Tongue (tissue), 2 donors: ENCODE measurements around the gene HGFAC. TPM values are rescaled to one million over a fixed set of nuclear protein-coding genes. Genes with fewer than 3 reads are reported as not detected.
A peak's percentile ranks its signal among the peaks of the same experiment; 100 is the strongest.

Experiments used
- DNase-seq: peaks from one replicate; pipeline ENCODE4 v3.0.0-alpha.2; 2015
- total RNA-seq: library from RNA; depleted of rRNA; stranded (reverse); fragments of >200 nt; gene quantifications from one replicate; pipeline ENCODE4 v1.2.3, GENCODE V29; 2014

The HGFAC gene
- total RNA-seq, 1 donor from 2014 or later = not detected

DNA sequence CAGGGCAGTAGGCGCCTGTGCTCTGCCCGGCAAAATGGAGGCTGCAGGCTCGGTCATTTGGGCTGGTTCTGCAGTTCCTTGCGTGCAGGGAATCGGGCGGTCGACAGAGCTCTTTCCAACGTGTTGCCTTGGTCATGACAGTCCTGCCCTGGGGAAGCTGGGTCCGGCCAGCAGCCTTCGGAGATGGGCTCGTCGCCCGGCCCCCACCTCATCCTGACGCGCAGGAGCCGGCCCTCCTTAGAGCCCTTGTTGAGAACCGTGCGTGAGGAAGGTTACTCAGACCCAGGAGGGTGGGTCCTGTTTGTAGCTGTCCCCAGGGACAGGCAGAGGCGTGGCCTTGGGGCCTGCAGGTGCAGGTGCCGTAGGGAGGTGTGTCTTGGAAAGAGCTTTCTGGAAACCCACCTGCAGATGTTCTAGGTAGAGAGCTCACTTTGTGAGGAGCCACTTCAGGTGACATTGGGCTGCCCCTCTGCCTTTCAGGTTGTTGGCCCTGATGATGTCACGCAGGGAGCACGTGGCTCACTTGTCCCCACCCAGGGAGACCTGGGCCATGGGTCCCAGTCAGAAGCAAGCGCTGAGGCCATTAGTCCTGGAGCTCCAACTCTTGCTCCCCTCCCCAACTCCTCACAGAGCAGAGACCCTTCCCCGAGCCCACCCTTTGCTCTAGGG is 15.2 kb upstream of the HGFAC start:
- no peak for DNase-seq

DNA sequence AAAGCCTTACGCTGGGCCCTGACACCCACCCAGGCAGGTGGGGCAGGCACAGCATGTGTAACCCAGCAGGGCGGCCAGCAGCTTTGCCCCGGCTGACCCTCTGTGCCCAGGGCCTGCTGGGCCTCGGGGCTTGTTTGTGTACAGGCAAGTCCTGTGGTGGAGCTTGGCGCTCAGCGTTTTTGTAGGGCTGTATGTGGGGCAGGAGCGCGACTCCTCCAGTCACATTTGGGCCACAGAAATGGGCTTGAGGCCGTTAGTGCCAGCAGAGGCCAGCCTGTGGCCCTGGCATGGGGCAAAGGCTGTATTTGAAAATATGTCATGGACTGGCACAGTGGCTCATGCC is 14.7 kb upstream of the HGFAC start:
- no peak for DNase-seq

DNA sequence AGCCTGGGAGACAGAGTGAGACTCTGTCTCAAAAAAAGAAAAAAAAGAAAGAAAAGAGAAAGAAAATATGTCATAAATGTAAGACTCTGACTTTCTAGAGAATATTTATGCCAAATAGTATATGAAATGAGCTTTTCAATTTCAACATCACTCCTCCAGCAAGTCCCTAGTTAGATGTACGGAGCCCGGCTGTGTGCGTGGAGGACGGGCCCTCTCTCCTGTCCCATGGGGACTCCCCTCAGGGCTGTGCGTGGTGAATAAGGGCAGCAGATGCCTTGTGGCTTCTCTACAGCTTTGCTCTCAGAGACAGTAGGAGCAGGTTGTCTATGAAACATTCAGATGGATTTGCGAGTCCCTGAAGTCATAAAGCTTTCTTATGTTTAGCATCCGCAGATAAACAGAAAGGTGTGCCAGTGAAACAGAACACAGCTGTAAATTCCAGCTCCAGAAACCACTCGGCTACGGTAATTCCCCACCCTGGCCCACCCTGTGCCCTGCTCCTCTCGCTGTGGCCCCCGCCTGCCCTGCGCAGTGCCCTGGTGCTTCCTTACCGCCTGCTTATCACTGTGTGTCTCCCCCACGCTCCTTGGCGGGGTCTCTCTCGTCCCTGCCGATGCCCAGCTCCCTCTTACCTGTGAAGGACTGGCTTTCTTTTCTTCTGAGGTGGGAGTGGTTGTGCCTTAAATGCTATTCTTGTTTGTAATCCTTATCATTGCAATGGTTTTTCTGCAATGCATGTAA is 13.9 kb upstream of the HGFAC start:
- DNase-seq = no peak

DNA sequence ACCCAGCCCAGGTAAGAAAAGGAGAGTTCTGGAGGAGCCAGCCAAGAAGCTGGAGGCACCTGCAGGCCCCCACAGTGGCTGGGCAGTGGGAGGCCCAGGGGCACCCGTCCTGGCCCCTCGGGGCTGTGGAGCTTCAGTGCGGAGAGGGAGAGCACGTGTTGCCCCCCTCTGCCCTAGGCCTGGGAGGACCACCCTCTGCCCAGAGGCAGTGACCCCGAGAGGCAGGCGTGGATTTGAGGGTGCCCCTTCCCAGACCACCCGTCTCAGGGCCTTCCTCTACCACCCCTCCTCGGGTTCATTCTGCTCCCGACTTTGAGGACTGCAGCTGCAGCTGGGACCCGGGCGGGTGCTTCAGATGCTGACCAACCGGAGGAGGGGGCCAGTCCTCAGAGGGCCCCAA is 12.1 kb upstream of the HGFAC start:
- no peak for DNase-seq

DNA sequence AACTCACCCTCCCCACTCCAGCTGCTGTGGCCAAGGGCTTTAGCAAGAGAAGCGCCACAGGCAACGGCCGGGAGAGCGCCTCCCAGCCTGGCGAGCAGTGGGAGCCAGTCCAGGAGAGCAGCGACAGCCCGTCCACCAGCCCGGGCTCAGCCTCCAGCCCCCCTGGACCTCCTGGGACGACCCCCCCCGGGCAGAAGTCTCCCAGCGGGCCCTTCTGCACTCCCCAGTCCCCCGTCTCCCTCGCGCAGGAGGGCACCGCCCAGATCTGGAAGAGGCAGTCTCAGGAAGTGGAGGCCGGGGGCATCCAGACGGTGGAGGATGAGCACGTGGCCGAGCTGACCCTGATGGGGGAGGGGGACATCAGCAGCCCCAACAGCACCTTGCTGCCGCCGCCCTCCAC is 11.2 kb upstream of the HGFAC start:
- DNase-seq = no peak

DNA sequence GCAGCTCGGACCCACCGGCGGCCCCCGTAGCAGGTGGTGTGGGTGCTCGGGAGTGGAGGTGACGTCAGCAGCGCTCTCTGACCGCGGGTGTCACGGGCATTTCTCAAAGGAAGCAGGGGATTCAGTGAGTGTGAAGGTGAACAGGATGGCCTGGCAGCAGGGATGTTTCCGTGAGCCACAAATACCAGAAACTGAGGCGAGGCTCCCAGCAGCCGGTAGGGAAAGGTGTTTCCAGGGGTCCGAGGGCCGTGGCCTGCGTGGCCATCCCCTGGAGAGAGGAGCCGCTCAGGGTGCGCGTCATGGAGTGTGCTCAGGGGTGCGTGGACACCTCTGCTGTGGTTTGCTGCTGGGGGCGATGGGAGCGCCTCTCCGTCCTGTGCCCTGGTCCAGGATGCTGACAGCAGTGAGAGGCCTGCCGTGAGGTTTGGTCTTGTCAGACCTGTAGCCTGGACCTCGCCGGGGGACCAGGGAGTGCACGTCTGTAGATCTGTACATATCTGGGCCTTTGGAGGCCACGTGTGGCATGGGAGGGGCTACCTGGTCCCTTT is 10.2 kb upstream of the HGFAC start:
- no peak for DNase-seq

DNA sequence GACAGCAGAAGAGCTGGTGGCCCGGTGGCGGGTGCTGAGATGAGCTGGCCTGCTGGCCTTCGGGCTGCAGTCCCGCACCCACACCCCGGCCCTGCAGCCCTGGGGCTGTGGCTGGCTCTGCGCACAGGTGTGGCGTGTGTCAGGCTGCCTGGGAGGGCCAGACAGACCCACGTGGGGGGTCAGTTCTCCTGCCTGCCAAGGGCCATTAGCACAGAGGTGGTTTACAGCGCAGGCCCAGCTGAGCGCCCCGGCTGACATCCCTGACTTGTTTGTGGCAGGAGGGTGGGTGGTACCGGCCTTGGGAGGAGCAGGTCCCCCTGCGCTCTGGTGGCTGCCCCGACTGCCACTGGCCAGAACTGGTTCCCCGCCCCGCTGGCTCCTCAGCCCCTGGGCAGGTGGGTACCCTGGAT is 9.4 kb upstream of the HGFAC start:
- DNase-seq = no peak

DNA sequence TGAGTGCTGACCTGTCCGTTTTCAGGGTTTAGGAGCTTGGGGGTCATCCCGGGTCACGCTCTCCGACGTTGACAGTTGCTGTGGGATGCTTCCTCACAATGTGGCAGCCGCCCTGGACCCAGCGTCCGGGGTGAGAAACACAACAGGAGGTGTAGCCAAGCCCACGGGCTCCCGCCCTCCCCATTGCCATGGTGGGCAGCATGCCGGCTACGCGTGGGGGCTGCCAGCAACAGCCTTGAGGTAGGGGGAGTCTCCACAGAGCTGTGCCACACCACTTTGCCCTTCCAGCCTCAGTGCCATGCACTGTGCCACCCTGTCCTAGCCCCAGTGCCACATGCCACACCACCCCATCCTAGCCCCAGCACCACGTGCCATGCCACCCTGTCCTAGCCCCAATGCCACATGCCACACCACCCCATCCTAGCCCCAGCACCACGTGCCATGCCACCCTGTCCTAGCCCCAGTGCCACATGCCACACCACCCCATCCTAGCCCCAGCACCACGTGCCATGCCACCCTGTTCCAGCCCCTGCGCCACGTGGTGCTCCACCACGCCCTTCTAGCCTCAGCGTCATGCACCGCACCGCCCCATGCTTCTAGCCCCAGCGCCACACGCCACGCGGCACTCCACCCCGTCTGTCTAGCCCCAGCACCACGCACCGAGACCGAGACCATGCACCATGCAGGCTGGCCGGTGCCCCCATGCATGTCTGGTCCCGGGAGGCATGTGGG is 8.5 kb upstream of the HGFAC start:
- DNase-seq = no peak

DNA sequence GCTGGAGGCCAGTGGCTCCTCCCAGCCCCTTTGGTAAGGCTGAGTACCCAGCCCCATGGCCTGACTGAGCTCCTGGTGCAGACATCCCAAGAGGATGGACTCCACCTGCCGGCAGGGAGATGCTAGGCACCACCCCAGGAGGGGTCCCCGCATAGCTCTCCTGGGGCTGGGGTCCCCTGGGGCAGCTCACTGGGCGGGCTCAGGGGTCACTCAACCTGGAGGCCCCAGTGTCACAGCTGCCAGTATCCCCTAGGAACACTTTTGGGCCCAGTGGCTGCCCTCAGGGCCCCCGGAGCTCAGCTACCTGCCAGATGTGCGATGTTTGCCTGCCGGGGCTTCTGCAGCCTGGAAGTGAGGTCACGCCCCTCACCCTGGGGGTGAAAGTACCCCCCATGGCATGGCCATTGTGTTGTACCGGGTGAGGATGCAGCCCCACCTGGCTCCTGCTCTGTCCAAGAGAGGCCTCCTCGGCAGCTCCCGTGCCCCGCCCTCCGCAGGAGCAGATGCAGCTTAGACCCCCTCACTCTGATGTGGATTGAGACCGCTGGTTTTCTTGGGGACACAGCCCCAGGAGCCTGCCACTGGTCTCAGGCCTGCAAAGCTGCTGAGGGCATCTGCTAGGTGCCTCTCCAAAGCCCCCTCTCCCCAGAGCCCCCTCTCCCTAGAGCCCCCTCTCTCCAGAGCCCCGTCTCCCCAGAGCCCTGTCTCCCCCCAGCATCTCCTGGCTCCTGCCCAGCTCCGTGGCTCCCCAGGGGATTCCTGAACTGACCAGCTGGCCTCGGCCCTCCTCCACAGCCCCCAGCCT is 6.7 kb upstream of the HGFAC start:
- DNase-seq = no peak

DNA sequence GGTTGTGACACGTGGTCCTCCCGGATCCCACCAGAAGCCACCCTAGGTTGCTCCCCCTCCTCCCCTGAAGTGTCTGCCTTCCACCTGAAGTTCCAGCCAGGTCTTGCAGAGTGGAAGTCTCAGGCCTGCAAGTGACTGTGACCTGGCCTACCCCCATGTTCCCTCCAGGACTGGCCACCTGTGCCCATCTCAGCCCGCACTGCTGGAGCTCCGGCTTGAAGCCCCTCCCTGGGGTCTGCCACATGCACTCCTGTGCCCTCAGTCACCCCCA is 6.1 kb upstream of the HGFAC start:
- no peak for DNase-seq

DNA sequence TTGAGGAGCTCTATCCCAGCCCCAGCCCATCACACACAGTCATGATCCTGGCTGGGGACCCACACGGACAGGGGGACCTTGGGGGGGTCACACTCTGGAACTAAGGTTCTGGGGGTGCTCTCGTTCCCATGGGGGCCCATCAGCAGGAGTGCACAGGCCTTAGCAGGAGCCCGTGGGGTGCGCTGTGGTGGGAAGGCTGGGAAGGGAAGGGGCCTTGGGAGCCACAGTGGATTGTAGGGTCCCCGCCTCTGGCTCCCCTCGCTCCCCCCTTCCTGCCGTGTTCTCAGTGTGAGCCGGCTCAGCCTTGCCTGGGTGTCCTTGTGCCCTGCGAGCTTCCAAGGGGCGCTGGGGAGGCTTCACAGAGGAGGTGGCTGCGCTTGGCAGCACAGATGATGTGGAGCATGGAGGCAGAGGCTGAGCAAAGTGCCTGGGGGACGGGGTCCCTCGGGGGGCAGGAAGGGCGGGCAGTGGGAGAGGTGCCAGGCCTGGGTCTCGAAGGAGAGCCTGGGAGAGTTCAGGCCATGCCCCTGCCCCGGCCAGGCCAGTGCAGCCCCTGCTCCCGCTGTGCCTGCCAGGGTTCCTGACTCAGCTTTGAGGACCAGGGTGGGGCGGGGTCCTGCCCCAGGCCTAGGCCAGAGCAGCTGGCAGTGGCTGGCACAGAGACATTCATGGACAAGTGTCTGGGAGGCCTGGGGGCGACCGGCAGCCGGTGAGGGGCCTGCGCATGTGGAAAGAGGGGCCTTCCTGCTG is 5.5 kb upstream of the HGFAC start:
- peak; percentile 33 for DNase-seq

DNA sequence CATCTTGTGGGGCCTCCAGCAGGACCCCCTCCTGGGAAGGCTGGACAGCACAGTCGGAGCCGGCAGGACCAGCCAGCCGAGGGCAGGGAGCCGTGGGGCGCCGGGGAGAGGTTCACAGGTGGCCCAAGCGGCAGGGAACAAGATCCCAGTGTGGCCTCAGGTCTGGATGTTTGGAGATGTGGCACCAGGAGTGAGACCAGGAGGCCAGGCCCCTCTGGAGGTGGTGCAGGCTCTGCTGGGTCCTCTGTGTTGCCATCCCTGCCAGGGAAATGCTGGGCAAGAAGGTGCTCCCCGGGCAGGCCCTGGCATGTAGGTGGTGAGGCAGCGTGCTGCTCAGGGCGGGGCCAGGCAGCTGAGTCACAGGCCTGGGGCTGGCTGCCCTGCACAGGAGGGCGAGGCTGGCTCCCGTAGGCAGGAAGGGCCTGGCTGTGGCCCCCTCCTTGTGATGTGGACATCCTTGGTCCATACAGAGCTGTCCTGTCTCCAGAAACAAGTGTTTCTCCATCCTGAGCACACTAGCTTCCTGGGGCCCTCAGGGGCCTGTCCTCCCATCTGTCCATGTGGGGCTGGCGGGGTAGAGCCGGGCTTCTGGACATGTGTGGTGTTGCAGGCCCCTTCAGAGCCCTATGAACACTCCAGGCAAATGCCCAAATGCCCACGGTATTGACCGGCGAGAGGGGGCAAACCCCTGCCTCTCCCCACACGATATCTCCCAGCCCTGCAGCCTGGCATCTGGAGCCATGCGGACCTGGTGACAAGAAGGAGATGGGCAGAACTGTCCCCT is 4.8 kb upstream of the HGFAC start:
- DNase-seq = peak; percentile 61

DNA sequence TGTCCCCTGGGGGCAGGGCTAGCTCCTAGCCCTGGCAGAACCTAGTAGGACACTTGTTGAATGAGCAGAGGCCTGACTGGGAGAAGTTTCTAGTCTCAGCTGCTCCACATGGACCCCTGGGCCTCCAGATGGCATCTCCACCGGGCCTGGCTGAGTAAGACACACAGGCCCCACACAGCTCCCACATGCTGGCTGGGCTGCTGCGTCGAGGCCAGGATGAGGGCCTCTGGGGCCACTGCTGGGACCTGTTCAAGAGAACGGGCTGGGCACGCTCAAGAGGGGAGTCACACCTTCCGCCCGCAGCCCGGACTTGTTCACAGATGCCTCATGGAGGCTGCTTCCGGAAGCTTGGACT is 4.2 kb upstream of the HGFAC start:
- peak; percentile 25 for DNase-seq

DNA sequence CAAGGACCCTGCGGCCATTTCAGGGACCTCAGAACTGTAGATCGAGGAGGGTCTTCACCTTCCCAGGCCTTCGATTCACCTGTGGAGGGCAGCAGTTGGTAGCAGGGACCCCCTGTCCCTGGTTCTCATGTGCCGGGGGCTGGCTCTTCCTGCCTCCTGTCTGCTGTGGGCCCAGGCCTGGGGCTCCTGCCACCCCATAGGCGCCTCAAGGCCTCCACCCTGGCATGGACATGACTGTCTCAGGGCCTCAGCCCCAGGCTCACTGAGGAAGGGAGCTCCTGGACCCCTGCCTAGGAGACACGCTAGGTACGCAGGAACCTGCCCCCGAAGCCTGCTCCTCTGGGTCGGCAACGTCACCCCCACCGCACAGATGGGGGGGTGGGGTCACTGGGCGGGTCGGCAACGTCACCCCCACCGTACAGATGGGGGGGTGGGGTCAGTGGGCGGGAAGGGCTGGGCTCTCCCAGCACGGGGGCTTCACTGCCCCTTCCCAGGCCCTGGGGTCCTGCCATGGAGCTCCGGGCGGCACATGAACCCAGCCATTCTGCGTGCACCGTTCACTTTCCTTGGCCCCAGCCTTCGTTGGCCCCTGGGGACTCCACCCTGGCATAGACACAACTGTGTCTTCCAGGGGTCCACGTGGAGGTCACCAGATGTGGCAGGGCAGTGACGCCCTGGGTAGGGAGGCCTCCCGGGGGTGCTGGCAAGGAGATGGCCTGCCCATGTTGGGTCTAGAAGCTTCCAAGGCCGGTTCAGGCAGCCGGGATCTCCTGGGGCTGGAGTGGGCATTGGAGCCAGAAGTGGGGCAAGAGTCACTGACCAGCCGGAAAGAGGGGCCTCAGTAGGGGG is 3.5 kb upstream of the HGFAC start:
- DNase-seq = no peak

DNA sequence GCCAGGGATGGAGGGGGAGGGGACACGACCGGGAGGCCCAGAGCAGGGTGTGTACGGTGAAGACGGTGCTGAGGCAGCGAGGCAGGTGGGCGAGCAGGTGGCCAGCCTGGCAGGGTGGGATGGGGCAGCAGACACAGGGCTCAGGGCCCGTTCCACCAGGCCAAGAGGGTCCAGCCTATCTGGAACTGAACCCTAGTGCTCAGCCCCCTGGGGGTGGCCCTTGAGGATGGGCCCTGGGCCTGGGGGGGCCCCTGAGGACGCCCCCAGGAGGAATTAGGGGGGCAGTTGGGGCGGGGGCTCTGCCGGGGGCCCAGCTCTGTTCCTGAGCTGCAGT is 3.0 kb upstream of the HGFAC start:
- no peak for DNase-seq

DNA sequence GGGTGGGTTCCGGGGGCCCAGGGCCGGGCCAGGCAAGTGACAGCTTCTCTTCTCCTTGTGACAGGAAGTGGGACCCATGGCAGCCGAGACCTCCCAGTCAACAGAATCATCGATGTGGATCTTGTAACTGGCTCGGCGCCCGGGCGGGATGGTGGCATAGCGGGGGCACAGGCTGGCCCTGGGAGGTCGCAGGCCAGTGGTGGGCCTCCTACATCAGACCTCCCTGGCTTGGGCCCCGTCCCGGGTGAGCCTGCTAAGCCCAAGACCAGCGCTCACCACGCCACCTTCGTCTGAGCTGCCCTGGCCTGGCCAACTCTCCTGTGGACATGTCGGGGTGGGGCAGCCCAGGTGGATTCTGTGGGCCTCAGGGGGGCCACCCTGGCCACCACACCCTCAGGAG is 2.4 kb upstream of the HGFAC start:
- no peak for DNase-seq

DNA sequence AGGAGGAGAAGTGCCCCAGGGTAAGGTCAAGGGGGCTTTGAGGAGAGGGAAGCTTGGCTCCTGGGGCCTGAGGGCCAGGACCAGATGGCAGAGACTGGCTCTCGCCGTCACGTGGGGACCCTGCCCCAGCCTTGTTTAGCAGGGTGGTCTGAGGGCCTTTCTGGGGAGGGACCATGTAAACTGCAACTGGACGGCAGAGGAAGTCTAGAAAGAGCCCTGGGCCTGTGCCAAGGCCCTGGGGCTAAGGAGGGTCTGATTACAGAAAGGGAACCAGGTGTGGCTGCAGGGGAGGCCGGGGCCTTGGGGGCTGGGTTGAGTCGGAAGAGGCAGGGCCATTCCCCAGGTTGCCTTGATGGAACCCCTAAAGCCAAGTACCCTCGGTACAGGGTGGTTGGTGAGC is 1.8 kb upstream of the HGFAC start:
- DNase-seq = no peak

DNA sequence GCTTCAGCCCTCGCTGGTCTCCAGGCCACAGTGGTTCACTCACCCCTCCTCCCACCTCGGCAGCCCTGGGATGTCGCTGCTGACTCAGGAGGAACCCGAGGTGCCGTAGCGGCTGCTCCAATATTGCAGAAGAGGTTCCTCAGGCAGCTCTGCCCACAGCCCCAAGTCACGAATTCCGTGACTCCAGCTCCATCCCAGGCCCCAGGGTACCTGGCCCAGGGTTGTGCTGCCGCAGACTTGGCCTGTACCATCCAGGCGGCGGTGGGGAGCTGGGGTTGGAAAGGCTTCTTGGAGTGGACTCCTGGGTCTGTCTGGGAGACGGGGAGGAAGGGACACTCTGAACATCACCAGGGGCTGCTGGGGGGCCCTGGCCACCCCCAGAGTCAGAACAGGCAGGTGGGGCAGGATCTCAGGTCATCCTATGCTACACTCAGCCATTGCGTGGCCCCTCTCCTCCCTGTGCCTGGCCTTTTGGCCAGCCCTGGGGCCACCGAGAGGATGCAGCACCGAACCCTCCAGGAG is 728 bp upstream of the HGFAC start:
- DNase-seq = no peak

DNA sequence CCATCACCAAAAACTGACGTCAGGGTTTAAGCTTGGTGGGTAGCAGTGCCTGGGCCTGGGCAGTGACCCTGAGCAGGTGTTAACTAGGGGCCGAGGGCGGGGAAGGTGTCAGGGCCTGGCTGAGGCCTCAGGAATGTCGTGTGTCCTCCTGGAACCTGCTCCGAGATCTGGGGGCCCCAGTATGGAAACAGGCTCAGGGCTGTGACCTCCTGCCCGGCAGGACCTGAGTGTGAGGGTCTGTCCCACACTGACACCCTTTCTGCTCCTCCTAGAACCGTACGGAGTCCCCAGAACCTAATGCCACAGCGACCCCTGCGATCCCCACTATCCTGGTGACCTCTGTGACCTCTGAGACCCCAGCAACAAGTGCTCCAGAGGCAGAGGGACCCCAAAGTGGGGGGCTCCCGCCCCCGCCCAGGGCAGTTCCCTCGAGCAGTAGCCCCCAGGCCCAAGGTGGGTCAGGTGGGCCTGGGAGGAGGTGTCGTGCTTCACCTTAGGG is 741 bp downstream of the HGFAC start:
- no peak for DNase-seq
